HFFc6 (cell line): ENCODE results near the gene NES. TPM values are rescaled to one million over a fixed set of nuclear protein-coding genes. Genes with fewer than 3 reads are reported as not detected.
A peak's percentile ranks its signal among the peaks of the same experiment; 100 is the strongest.

Experiments used
- DNase-seq: peaks from one replicate; pipeline ENCODE4 v3.0.0-alpha.2; 2018
- H3K27ac Mint-ChIP-seq: 2 replicates; pipeline ENCODE4 v1.8.0; 2020; ENCODE audit warnings: mild to moderate bottlenecking, mixed read lengths
- H3K27me3 Mint-ChIP-seq: 2 replicates; pipeline ENCODE4 v1.8.0; 2021; ENCODE audit warnings: mild to moderate bottlenecking, moderate library complexity, mixed read lengths; ENCODE audit not compliant: insufficient read depth
- H3K36me3 Mint-ChIP-seq: 2 replicates; pipeline ENCODE4 v1.8.0; 2021; ENCODE audit warnings: low read depth, mixed read lengths
- H3K4me1 Mint-ChIP-seq: 2 replicates; pipeline ENCODE4 v1.8.0; 2020; ENCODE audit warnings: low read depth, mixed read lengths
- H3K4me3 Mint-ChIP-seq: 2 replicates; pipeline ENCODE4 v1.8.0; 2020; ENCODE audit warnings: mild to moderate bottlenecking, moderate library complexity, mixed read lengths
- H3K9me3 Mint-ChIP-seq: 2 replicates; pipeline ENCODE4 v1.8.0; 2020; ENCODE audit warnings: mild to moderate bottlenecking, mixed read lengths
- CTCF ChIP-seq: fragments of 200-600 bp; sonication (generic); IDR thresholded peaks from 2 replicates; pipeline ENCODE4 v1.5.0; 2021; ENCODE audit warnings: antibody characterized with exemption, mild to moderate bottlenecking
- total RNA-seq, 6 experiments: library from RNA; stranded (reverse); fragmentation: NEBNext Ultra II Directional; extraction: Animal tissue kit (Norgen Biotek cat#: 25700); gene quantifications; 2 replicates in 1 of 6; 3 replicates in 5 of 6; pipeline ENCODE4 v1.2.3, GENCODE V29; 2021

NES gene
- total RNA-seq, 6 experiments from 2014 or later, result 106 to 126 (median 116) TPM

- H3K4me1 Mint-ChIP-seq, result peaks cover 73% of the 10 kb centered on the region
- DNase-seq, result no peak
- no peak for TF ChIP-seq CTCF
Observed at GRCh38 chr1:156705321-156705917, 28.2 kb upstream of the NES start, which contains the start of gene CRABP2. Gene CRABP2, minus strand, starts transcription at chr1:156705583. Its CDS starts 137 bp downstream, at chr1:156705446.

GRCh38 chr1:156704930-156705320 is 27.7 kb upstream of the NES start:
- TF ChIP-seq CTCF, result no peak
- Mint-ChIP-seq H3K27ac (peak overlapping the region; percentile 75), H3K36me3 (no peaks in the 10 kb centered on the region), H3K27me3 (peaks cover 7% of the 10 kb centered on the region), H3K9me3 (no peaks in the 10 kb centered on the region), H3K4me3 (peak overlapping the region; percentile 84), H3K4me1 (peaks cover 68% of the 10 kb centered on the region)
- peak; percentile 68 for DNase-seq

More at GRCh38 chr1:156705321-156705917, 28.2 kb upstream of the NES start, which contains the start of gene CRABP2:
- Mint-ChIP-seq H3K9me3 (no peaks in the 10 kb centered on the region), H3K27me3 (peaks cover 7% of the 10 kb centered on the region), H3K27ac (peak within 1 kb of the TSS; percentile 80), H3K36me3 (no peaks in the 10 kb centered on the region), H3K4me3 (peak within 1 kb of the TSS; percentile 84)

GRCh38 chr1:156704166-156704711 is 27.0 kb upstream of the NES start:
- Mint-ChIP-seq H3K4me3 (peak overlapping the region; percentile 84), H3K27me3 (peaks cover 10% of the 10 kb centered on the region), H3K27ac (no peak overlapping the region; the same call in 1 of the 2 replicates), H3K4me1 (peaks cover 62% of the 10 kb centered on the region), H3K36me3 (no peaks in the 10 kb centered on the region), H3K9me3 (no peaks in the 10 kb centered on the region)
- DNase-seq, result no peak
- no peak for TF ChIP-seq CTCF

GRCh38 chr1:156703741-156704140 is 26.5 kb upstream of the NES start:
- Mint-ChIP-seq H3K4me3 (peak overlapping the region; percentile 84), H3K27me3 (peaks cover 10% of the 10 kb centered on the region), H3K4me1 (peaks cover 57% of the 10 kb centered on the region), H3K27ac (no peak overlapping the region; the same call in 1 of the 2 replicates), H3K36me3 (no peaks in the 10 kb centered on the region), H3K9me3 (no peaks in the 10 kb centered on the region)
- DNase-seq, result no peak
- no peak for TF ChIP-seq CTCF

- peaks cover 10% of the 10 kb centered on the region for H3K27me3 Mint-ChIP-seq
- no peak overlapping the region for H3K4me3 Mint-ChIP-seq
- H3K27ac Mint-ChIP-seq, result no peak overlapping the region
- peaks cover 53% of the 10 kb centered on the region for H3K4me1 Mint-ChIP-seq
- no peak for DNase-seq
- no peaks in the 10 kb centered on the region for H3K36me3 Mint-ChIP-seq
- TF ChIP-seq CTCF, result no peak
- no peaks in the 10 kb centered on the region for H3K9me3 Mint-ChIP-seq
Observed at GRCh38 chr1:156703336-156703735, 26.1 kb upstream of the NES start.
